AG04449 (cell line): ENCODE results near the gene ATP8B4.

ENCODE experiments used
- CTCF ChIA-PET: fragments of 350-600 bp; formaldehyde crosslinking; extraction: SDS; loops from one replicate; lab custom pipeline; 2021; ENCODE audit warnings: antibody characterized with exemption; lab: Yijun Ruan, JAX
- POLR2A ChIA-PET: fragments of 400-600, 350-600 bp; formaldehyde crosslinking; extraction: SDS; loops from one replicate; lab custom pipeline; 2020; ENCODE audit warnings: antibody characterized with exemption, inconsistent platforms; lab: Yijun Ruan, JAX
- DNase-seq: peaks from one replicate; pipeline ENCODE4 v3.0.0-alpha.2; 2010; ENCODE audit warnings: low read depth, low spot score
- H3K4me3 ChIP-seq: 2 replicates; pipeline ENCODE4 v1.5.1; 2011; ENCODE audit warnings: low read depth, mild to moderate bottlenecking, control low read depth, low read length
- TF ChIP-seq, protein P1 (sequence below): IDR thresholded peaks from one replicate; pipeline ENCODE4 v1.5.1; 2011; ENCODE audit warnings: mild to moderate bottlenecking, moderate library complexity, low read length, control low read depth, inconsistent platforms; ENCODE audit not compliant: insufficient read depth; ENCODE audit errors: missing control alignments

ATP8B4 gene

GRCh38 chr15:49824775-49825099 lies 294.3 kb downstream of the ATP8B4 start:
- ChIA-PET CTCF (no interaction called here), POLR2A (no interaction called here)

GRCh38 chr15:49823987-49824774 lies 294.9 kb downstream of the ATP8B4 start:
- H3K4me3 ChIP-seq = no peak overlapping the region
- ChIA-PET CTCF (interaction anchor here (1.6 kb wide), 1 partner anchor 8 kb away, joined by 3 read pairs; no protein-coding TSS in a partner anchor), POLR2A (no interaction called here)
- no peak for DNase-seq
- TF ChIP-seq, protein P1, sequence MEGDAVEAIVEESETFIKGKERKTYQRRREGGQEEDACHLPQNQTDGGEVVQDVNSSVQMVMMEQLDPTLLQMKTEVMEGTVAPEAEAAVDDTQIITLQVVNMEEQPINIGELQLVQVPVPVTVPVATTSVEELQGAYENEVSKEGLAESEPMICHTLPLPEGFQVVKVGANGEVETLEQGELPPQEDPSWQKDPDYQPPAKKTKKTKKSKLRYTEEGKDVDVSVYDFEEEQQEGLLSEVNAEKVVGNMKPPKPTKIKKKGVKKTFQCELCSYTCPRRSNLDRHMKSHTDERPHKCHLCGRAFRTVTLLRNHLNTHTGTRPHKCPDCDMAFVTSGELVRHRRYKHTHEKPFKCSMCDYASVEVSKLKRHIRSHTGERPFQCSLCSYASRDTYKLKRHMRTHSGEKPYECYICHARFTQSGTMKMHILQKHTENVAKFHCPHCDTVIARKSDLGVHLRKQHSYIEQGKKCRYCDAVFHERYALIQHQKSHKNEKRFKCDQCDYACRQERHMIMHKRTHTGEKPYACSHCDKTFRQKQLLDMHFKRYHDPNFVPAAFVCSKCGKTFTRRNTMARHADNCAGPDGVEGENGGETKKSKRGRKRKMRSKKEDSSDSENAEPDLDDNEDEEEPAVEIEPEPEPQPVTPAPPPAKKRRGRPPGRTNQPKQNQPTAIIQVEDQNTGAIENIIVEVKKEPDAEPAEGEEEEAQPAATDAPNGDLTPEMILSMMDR = no peak

More at GRCh38 chr15:49824775-49825099, 294.3 kb downstream of the ATP8B4 start:
- DNase-seq = no peak
- H3K4me3 ChIP-seq = no peak overlapping the region
- TF ChIP-seq, protein P1 = no peak

GRCh38 chr15:49817100-49817499 lies 301.9 kb downstream of the ATP8B4 start:
- no peak overlapping the region for H3K4me3 ChIP-seq
- DNase-seq = no peak
- TF ChIP-seq, protein P1 = no peak
- POLR2A ChIA-PET = no interaction called here
- CTCF ChIA-PET = no interaction called here

GRCh38 chr15:49815950-49816349 lies 303.1 kb downstream of the ATP8B4 start:
- ChIA-PET POLR2A (interaction anchor here (0.7 to 1.5 kb wide), 5 partner anchors 15 to 224 kb away, joined by 3 to 8 read pairs (median 3); no protein-coding TSS in a partner anchor), CTCF (interaction anchor here (1.6 kb wide), 1 partner anchor 16 kb away, joined by 3 read pairs; no protein-coding TSS in a partner anchor)
- DNase-seq = peak; percentile 81
- no peak overlapping the region for H3K4me3 ChIP-seq
- TF ChIP-seq, protein P1 = no peak

GRCh38 chr15:49815526-49815925 lies 303.5 kb downstream of the ATP8B4 start:
- DNase-seq = no peak
- POLR2A ChIA-PET = interaction anchor here (0.7 to 1.5 kb wide), 5 partner anchors 15 to 223 kb away, joined by 3 to 8 read pairs (median 3); no protein-coding TSS in a partner anchor

GRCh38 chr15:49814709-49815108 lies 304.3 kb downstream of the ATP8B4 start:
- ChIA-PET POLR2A (no interaction called here), CTCF (interaction anchor here (1.6 kb wide), 1 partner anchor 17 kb away, joined by 3 read pairs; no protein-coding TSS in a partner anchor)
- TF ChIP-seq, protein P1 = no peak
- no peak overlapping the region for H3K4me3 ChIP-seq
- DNase-seq = no peak

More at GRCh38 chr15:49815526-49815925, 303.5 kb downstream of the ATP8B4 start:
- CTCF ChIA-PET = interaction anchor here (1.6 kb wide), 1 partner anchor 17 kb away, joined by 3 read pairs; no protein-coding TSS in a partner anchor
- no peak overlapping the region for H3K4me3 ChIP-seq
- TF ChIP-seq, protein P1 = no peak
